GM21825 (cell line): ENCODE results near the gene HACD2.

Experiments used
- ATAC-seq: cut with Tn5 transposase; IDR thresholded peaks from one replicate; pipeline ENCODE4 v1.9.1; 2021; ENCODE audit warnings: mild to moderate bottlenecking, moderate library complexity; ENCODE audit not compliant: unreplicated experiment

HACD2 gene

GRCh38 chr3:123449102-123449996 lies 135.5 kb downstream of the HACD2 start:
- ATAC-seq = no peak

DNA sequence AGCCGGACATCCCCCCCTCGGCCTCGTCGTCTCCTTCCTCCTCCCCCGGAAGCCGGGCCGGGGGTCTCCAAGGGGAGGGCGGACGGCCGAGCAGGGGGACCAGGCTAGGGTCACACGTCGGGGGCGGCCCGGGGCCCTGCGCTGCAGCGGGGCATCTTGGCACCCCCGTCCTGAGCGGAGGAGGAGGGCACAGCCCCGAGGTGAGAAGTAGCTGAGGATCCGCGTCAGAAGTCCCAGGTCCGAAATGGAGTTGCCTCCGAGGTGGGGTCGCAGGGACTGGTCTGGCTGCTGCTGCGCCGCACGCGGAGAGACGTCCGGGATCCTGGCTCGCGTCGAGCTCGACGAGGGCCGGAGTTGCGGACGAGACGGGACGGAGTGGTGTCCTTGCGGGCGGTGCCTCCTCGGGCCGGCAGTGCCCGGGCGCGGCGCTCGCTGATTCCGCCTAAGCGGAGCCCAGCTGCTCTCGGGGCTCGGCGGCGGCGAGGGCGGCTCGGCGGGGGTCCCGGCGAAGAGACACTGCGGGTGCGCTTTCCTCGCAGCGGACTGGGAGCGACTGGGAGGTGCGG lies 136.2 kb downstream of the HACD2 start, which contains the start of gene ADCY5:
Gene ADCY5, minus strand, starts transcription at position 555 of the 566 bp plus-strand sequence. Its CDS starts 545 bp downstream, at position 10.
- ATAC-seq = no peak

DNA sequence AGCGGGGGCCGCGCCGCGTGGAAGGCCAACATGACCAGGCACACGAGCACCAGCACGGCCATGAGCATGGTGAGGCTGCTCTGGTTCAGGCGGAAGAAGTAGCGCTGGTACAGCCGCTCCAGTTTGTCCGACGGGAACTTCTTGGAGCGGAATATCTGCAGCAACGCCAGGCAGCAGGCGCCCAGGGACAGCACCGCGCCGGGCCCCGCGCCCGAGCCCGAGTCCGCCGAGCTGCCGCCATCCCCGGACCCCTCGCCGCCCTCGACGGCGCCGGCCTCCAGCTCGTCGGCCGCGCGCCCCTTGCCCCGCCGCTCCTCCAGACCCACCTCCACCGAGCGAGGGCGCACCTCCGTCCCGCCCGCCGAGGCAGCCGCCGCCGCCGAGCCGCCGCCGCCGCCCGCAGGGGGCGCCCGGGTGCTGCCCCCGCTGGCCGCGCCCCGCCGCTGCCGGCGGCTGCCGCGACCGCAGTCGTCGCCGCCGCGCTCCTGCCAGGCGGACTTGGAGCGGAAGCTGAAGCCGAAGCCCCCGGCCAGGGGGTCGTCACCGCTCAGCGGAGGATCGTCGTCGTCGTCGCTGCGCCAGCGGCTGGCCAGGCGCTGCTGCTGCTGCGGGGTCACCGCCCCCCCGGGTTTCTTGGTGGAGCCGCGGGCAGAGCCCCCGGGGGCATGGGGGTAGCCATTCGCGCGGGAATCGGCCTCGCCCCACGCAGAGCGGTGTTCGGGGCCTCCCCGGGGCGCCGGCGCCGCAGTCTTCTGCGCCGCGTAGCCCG lies 136.9 kb downstream of the HACD2 start:
- ATAC-seq = no peak

GRCh38 chr3:123447416-123447748 lies 137.5 kb downstream of the HACD2 start:
- ATAC-seq = no peak

- ATAC-seq = no peak
Measured at GRCh38 chr3:123446610-123447109, 138.2 kb downstream of the HACD2 start.

GRCh38 chr3:123446210-123446609 lies 138.6 kb downstream of the HACD2 start:
- no peak for ATAC-seq

- no peak for ATAC-seq
Measured at GRCh38 chr3:123445702-123446101, 139.2 kb downstream of the HACD2 start.

GRCh38 chr3:123444744-123445143 lies 140.1 kb downstream of the HACD2 start:
- no peak for ATAC-seq

- no peak for ATAC-seq
Measured at GRCh38 chr3:123444023-123444422, 140.8 kb downstream of the HACD2 start.

GRCh38 chr3:123442908-123443307 lies 141.9 kb downstream of the HACD2 start:
- no peak for ATAC-seq

DNA sequence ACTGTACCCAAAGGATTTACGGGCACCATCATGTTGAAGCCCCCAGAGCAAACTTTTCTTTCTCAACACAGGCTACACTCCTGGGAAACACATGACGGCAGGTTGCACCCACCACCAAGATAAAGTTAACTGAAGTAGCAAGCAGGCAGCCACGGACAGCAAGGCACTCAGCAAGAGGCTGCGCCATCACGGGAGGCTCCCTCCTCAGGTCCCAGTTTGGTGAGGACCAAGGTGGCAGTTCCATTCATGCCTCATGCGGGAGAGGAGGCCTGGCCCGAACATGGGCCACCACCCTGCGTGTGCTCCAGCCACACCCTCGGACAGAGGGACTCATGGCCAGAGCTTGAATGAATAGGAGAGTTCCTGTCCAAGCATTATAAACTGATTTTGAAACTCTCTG lies 142.7 kb downstream of the HACD2 start:
- no peak for ATAC-seq
